Measurements from ENCODE around the gene BBS1. TPM values are rescaled to one million over a fixed set of nuclear protein-coding genes. Genes with fewer than 3 reads are reported as not detected.
"Not testable (repeated sequence)": the region's sequence is repeated elsewhere in the genome, so short reads cannot be mapped to it uniquely, and the experiment has no call there.

BBS1 gene
- total RNA-seq = 10 to 100 TPM; 52.4 to 67.3 TPM
- polyA plus RNA-seq (2013, experiment 1 of 2) = 39.1 TPM
- polyA plus RNA-seq (2013, experiment 2 of 2) = 34.5 TPM
- long read RNA-seq, experiment 1, partial matches to known transcripts = 14 of 20 reads
- long read RNA-seq, experiment 1, other reads (novel, unspliced or antisense) = 5 of 20 reads
- long read RNA-seq, experiment 2, transcript BBS1-201 (17 exons, 3,423 nt) = major isoform, 53 of 84 reads
- long read RNA-seq, experiment 2, partial matches to known transcripts = 16 of 84 reads
- long read RNA-seq, experiment 2, other reads (novel, unspliced or antisense) = 15 of 84 reads
- long read RNA-seq, experiment 3, transcript BBS1-201 (17 exons, 3,423 nt) = major isoform, 58 of 93 reads
- long read RNA-seq, experiment 3, partial matches to known transcripts = 12 of 93 reads
- long read RNA-seq, experiment 3, other reads (novel, unspliced or antisense) = 18 of 93 reads
- long read RNA-seq, experiment 4, partial matches to known transcripts = 9 of 20 reads
- long read RNA-seq, experiment 4, other reads (novel, unspliced or antisense) = 11 of 20 reads

GRCh38 chr11:66510271-66510989 is at the start of gene BBS1:
Gene BBS1, plus strand, starts transcription at chr11:66510635. Its CDS starts 25 bp downstream, at chr11:66510660.
- no peaks in the 10 kb centered on the region for H3K27me3 ChIP-seq (ENCODE audit: control insufficient read depth, insufficient read depth, low read length, poor library complexity, severe bottlenecking)
- Mint-ChIP-seq H3K9me3 (no peaks in the 10 kb centered on the region), H3K4me3 (peak within 1 kb of the TSS; percentile 86), H3K27ac (peak within 1 kb of the TSS; percentile 93), H3K27me3 (ENCODE audit: insufficient read depth) (no peaks in the 10 kb centered on the region), H3K36me3 (ENCODE audit: low read depth) (peaks cover 46% of the 10 kb centered on the region), H3K4me1 (peaks cover 8% of the 10 kb centered on the region)
- TF ChIP-seq CTCF (conservative IDR thresholded peaks at IDR 0.05) = no peak
- no peaks in the 10 kb centered on the region for H3K4me1 ChIP-seq (ENCODE audit: control insufficient read depth, insufficient read depth, low read length)
- H3K9me3 ChIP-seq (ENCODE audit: control insufficient read depth, low read length) = no peaks in the 10 kb centered on the region
- H3K36me3 ChIP-seq (ENCODE audit: control insufficient read depth, insufficient read depth, low read length) = peaks cover 37% of the 10 kb centered on the region
- H3K4me3 ChIP-seq (ENCODE audit: low read length) = peak within 1 kb of the TSS; percentile 94
- DNase-seq = peak; percentile 96
- H3K27ac ChIP-seq (ENCODE audit: low read depth, low read length) = peak within 1 kb of the TSS; percentile 65
- 5 to 11% methylated on average over 27 to 31 of the region's 31 CpGs for WGBS, 2 experiments (ENCODE audit: insufficient coverage in 1 of 2, insufficient read length in 1 of 2)
- H3K9ac ChIP-seq (ENCODE audit: extremely low read depth, low read length, poor library complexity, severe bottlenecking) = peak within 1 kb of the TSS; percentile 79

GRCh38 chr11:66462010-66462409 is 48.4 kb upstream of the BBS1 start:
- Mint-ChIP-seq H3K4me1 (no peaks in the 10 kb centered on the region), H3K27ac (no peak overlapping the region), H3K9me3 (peaks cover 16% of the 10 kb centered on the region), H3K27me3 (ENCODE audit: insufficient read depth) (peaks cover 28% of the 10 kb centered on the region), H3K4me3 (no peak overlapping the region), H3K36me3 (ENCODE audit: low read depth) (no peaks in the 10 kb centered on the region)
- no peaks in the 10 kb centered on the region for H3K4me1 ChIP-seq (ENCODE audit: control insufficient read depth, insufficient read depth, low read length)
- no peak overlapping the region for H3K27ac ChIP-seq (ENCODE audit: low read depth, low read length)
- H3K36me3 ChIP-seq (ENCODE audit: control insufficient read depth, insufficient read depth, low read length) = no peaks in the 10 kb centered on the region
- H3K9ac ChIP-seq (ENCODE audit: extremely low read depth, low read length, poor library complexity, severe bottlenecking) = no peak overlapping the region
- no peak for TF ChIP-seq CTCF (conservative IDR thresholded peaks at IDR 0.05)
- DNase-seq = no peak
- H3K27me3 ChIP-seq (ENCODE audit: control insufficient read depth, insufficient read depth, low read length, poor library complexity, severe bottlenecking) = no peaks in the 10 kb centered on the region
- peaks cover 22% of the 10 kb centered on the region for H3K9me3 ChIP-seq (ENCODE audit: control insufficient read depth, low read length)
- H3K4me3 ChIP-seq (ENCODE audit: low read length) = no peak overlapping the region

GRCh38 chr11:66462911-66463310 is 47.5 kb upstream of the BBS1 start:
- Histone ChIP-seq H3K27me3 (ENCODE audit: control insufficient read depth, insufficient read depth, low read length, poor library complexity, severe bottlenecking) (no peaks in the 10 kb centered on the region), H3K27ac (ENCODE audit: low read depth, low read length) (no peak overlapping the region), H3K4me1 (ENCODE audit: control insufficient read depth, insufficient read depth, low read length) (no peaks in the 10 kb centered on the region), H3K9ac (ENCODE audit: extremely low read depth, low read length, poor library complexity, severe bottlenecking) (no peak overlapping the region), H3K4me3 (ENCODE audit: low read length) (no peak overlapping the region), H3K9me3 (ENCODE audit: control insufficient read depth, low read length) (peaks cover 22% of the 10 kb centered on the region), H3K36me3 (ENCODE audit: control insufficient read depth, insufficient read depth, low read length) (no peaks in the 10 kb centered on the region)
- WGBS, 2 experiments (ENCODE audit: insufficient coverage in 1 of 2, insufficient read length in 1 of 2) = 87 to 91% methylated on average over 3 of the region's 3 CpGs
- H3K36me3 Mint-ChIP-seq (ENCODE audit: low read depth) = no peaks in the 10 kb centered on the region
- H3K4me1 Mint-ChIP-seq = no peaks in the 10 kb centered on the region
- DNase-seq = no peak
- no peak for TF ChIP-seq CTCF (conservative IDR thresholded peaks at IDR 0.05)
- peaks cover 16% of the 10 kb centered on the region for H3K9me3 Mint-ChIP-seq
- H3K27me3 Mint-ChIP-seq (ENCODE audit: insufficient read depth) = peaks cover 28% of the 10 kb centered on the region
- H3K4me3 Mint-ChIP-seq = no peak overlapping the region
- no peak overlapping the region for H3K27ac Mint-ChIP-seq

GRCh38 chr11:66464116-66464515 is 46.3 kb upstream of the BBS1 start:
- not testable (repeated sequence) for H3K4me3 ChIP-seq (ENCODE audit: low read length); H3K27me3 ChIP-seq (ENCODE audit: control insufficient read depth, insufficient read depth, low read length, poor library complexity, severe bottlenecking); H3K9ac ChIP-seq (ENCODE audit: extremely low read depth, low read length, poor library complexity, severe bottlenecking); H3K4me3 Mint-ChIP-seq; H3K36me3 Mint-ChIP-seq (ENCODE audit: low read depth); H3K4me1 Mint-ChIP-seq; H3K36me3 ChIP-seq (ENCODE audit: control insufficient read depth, insufficient read depth, low read length); H3K27ac ChIP-seq (ENCODE audit: low read depth, low read length); H3K4me1 ChIP-seq (ENCODE audit: control insufficient read depth, insufficient read depth, low read length); H3K27ac Mint-ChIP-seq; DNase-seq
- 90 to 92% methylated on average over 2 to 4 of the region's 5 CpGs for WGBS, 2 experiments (ENCODE audit: insufficient coverage in 1 of 2, insufficient read length in 1 of 2)
- Mint-ChIP-seq H3K9me3 (peaks cover 16% of the 10 kb centered on the region), H3K27me3 (ENCODE audit: insufficient read depth) (peaks cover 22% of the 10 kb centered on the region)
- peaks cover 22% of the 10 kb centered on the region for H3K9me3 ChIP-seq (ENCODE audit: control insufficient read depth, low read length)
